ENCODE results near the gene JAK3.

The JAK3 gene

DNA sequence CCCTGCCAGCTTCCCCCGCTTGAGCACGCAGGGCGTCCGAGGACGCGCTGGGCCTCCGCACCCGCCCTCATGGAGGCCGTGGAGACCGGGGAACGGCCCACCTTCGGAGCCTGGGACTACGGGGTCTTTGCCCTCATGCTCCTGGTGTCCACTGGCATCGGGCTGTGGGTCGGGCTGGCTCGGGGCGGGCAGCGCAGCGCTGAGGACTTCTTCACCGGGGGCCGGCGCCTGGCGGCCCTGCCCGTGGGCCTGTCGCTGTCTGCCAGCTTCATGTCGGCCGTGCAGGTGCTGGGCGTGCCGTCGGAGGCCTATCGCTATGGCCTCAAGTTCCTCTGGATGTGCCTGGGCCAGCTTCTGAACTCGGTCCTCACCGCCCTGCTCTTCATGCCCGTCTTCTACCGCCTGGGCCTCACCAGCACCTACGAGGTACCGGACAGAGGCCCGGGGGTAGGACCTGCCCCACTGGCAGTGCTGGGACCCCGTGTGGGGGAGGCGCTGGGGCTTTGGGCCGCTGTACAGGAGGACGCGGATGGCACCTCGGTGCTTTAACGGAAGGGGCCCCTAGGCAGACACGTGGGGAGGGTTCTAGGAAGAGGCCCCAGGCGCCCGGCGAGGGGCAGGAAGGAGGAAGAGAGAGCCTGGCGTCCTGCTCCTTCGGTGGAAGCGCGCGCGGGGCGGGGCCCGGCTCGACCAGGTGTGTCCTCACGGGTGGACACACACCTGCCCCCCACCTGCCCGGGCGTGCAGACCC is 24.6 kb upstream of the JAK3 start:
- Histone ChIP-seq H3K27ac (ENCODE audit: low read length, poor library complexity, severe bottlenecking) (no peak overlapping the region), H2BK15ac (ENCODE audit: low read depth, poor library complexity, severe bottlenecking) (no peak overlapping the region), H2BK5ac (ENCODE audit: low read depth, low read length, poor library complexity, severe bottlenecking) (no peak overlapping the region), H3K4me2 (ENCODE audit: low read length, poor library complexity, severe bottlenecking) (no peak overlapping the region), H3K36me3 (ENCODE audit: control insufficient read depth in 1 of 2, insufficient read depth in 2 of 2, low read depth in 1 of 2, low read length in 2 of 2) (no peaks in the 10 kb centered on the region), H3K23ac (ENCODE audit: low read length in 2 of 2) (no peak overlapping the region), H2AK5ac (ENCODE audit: low read length, severe bottlenecking) (no peak overlapping the region), H2BK12ac (ENCODE audit: low read length in 2 of 2) (no peak overlapping the region), H4K8ac (ENCODE audit: low read length) (no peak overlapping the region), H2AFZ (ENCODE audit: low read depth, low read length) (no peak overlapping the region), H4K91ac (ENCODE audit: low read length) (no peak overlapping the region), H3K9ac (ENCODE audit: low read length) (no peak overlapping the region), H3K9me3 (ENCODE audit: control insufficient read depth, low read length) (no peaks in the 10 kb centered on the region), H3K27me3 (ENCODE audit: control insufficient read depth in 1 of 2, insufficient read depth in 1 of 2, low read length in 2 of 2) (peaks cover 53 to 72% of the 10 kb centered on the region in 2 experiments), H2BK120ac (ENCODE audit: low read depth, low read length) (no peak overlapping the region), H3K4ac (ENCODE audit: low read depth in 1 of 2, low read length in 2 of 2) (no peak overlapping the region), H3K18ac (ENCODE audit: low read depth in 1 of 2, low read length in 2 of 2) (no peak overlapping the region), H3K14ac (ENCODE audit: low read length in 2 of 2) (no peak overlapping the region), H3K79me1 (replicated peaks; ENCODE audit: low read length, poor library complexity, severe bottlenecking) (no peaks in the 10 kb centered on the region), H3K4me3 (ENCODE audit: insufficient read depth in 1 of 2, low read depth in 1 of 2, low read length in 2 of 2) (no peak overlapping the region), H3K4me1 (ENCODE audit: control insufficient read depth, insufficient read depth, low read depth, low read length) (peaks cover 10% of the 10 kb centered on the region)
- no peak for DNase-seq
- 89% methylated on average over 61 of the region's 61 CpGs for WGBS

DNA sequence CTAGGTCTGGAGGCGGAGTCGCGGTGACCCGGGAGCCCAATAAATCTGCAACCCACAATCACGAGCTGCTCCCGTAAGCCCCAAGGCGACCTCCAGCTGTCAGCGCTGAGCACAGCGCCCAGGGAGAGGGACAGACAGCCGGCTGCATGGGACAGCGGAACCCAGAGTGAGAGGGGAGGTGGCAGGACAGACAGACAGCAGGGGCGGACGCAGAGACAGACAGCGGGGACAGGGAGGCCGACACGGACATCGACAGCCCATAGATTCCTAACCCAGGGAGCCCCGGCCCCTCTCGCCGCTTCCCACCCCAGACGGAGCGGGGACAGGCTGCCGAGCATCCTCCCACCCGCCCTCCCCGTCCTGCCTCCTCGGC is 24.1 kb upstream of the JAK3 start, which contains the start of gene SLC5A5:
Gene SLC5A5, plus strand, starts transcription at position 68 of the 373 bp plus-strand sequence. CDS start 375 bp downstream, outside the sequence.
- Histone ChIP-seq H3K4me3 (ENCODE audit: insufficient read depth in 1 of 2, low read depth in 1 of 2, low read length in 2 of 2) (no peak within 1 kb of the TSS), H2AFZ (ENCODE audit: low read depth, low read length) (no peak within 1 kb of the TSS), H3K27ac (ENCODE audit: low read length, poor library complexity, severe bottlenecking) (no peak within 1 kb of the TSS), H3K4ac (ENCODE audit: low read depth in 1 of 2, low read length in 2 of 2) (no peak within 1 kb of the TSS), H3K36me3 (ENCODE audit: control insufficient read depth in 1 of 2, insufficient read depth in 2 of 2, low read depth in 1 of 2, low read length in 2 of 2) (no peaks in the 10 kb centered on the region), H3K18ac (ENCODE audit: low read depth in 1 of 2, low read length in 2 of 2) (no peak within 1 kb of the TSS), H3K9me3 (ENCODE audit: control insufficient read depth, low read length) (no peaks in the 10 kb centered on the region), H3K27me3 (ENCODE audit: control insufficient read depth in 1 of 2, insufficient read depth in 1 of 2, low read length in 2 of 2) (peaks cover 53 to 72% of the 10 kb centered on the region in 2 experiments), H3K14ac (ENCODE audit: low read length in 2 of 2) (no peak within 1 kb of the TSS), H4K8ac (ENCODE audit: low read length) (no peak within 1 kb of the TSS), H2BK12ac (ENCODE audit: low read length in 2 of 2) (no peak within 1 kb of the TSS), H3K79me1 (replicated peaks; ENCODE audit: low read length, poor library complexity, severe bottlenecking) (no peaks in the 10 kb centered on the region), H3K23ac (ENCODE audit: low read length in 2 of 2) (peak within 1 kb of the TSS in 1 of 2 experiments; percentile 14), H2BK15ac (ENCODE audit: low read depth, poor library complexity, severe bottlenecking) (no peak within 1 kb of the TSS), H2BK5ac (ENCODE audit: low read depth, low read length, poor library complexity, severe bottlenecking) (no peak within 1 kb of the TSS), H2BK120ac (ENCODE audit: low read depth, low read length) (no peak within 1 kb of the TSS), H3K9ac (ENCODE audit: low read length) (no peak within 1 kb of the TSS), H2AK5ac (ENCODE audit: low read length, severe bottlenecking) (no peak within 1 kb of the TSS), H4K91ac (ENCODE audit: low read length) (no peak within 1 kb of the TSS), H3K4me2 (ENCODE audit: low read length, poor library complexity, severe bottlenecking) (no peak within 1 kb of the TSS), H3K4me1 (ENCODE audit: control insufficient read depth, insufficient read depth, low read depth, low read length) (peaks cover 10% of the 10 kb centered on the region)
- no peak for DNase-seq
- WGBS, result 31% methylated on average over 13 of the region's 26 CpGs

DNA sequence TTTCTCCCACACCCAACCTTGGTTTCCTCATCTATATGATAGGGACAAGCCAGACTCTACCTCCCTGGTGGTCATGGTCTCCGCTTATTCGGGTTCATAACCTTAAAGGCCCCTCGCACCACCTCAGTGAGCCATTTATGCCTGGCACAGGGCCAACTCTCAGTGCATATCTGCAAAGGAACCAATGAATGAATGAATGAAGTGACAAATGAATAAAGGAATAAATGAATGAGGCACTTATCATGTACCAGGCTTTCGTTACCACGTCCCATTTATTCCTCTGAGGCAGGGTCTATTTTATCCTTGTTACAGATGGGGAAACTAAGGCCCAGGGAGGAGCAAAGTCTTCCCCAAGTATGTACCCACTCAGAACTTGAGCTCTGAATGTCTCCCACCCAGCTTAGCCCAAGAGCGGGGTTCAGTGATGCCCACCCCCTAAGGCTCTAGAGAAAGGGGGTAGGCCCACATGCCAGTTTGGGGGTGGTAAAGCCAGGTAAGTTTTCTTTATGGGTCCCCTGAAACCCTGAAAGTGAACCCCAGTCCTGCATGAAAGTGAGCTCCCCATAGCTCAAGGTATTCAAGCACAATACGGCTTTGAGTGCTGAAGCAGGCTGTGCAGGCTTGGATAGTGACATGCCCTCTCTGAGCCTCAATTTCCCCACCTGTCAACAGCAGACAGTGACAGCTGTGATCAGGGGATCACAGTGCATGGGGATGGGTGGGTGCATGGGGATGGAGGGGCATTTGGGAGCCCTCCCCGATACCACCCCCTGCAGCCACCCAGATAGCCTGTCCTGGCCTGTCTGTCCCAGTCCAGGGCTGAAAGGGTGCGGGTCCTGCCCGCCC is 23.5 kb upstream of the JAK3 start:
- Histone ChIP-seq H3K27me3 (ENCODE audit: control insufficient read depth in 1 of 2, insufficient read depth in 1 of 2, low read length in 2 of 2) (peaks cover 53 to 72% of the 10 kb centered on the region in 2 experiments), H3K36me3 (ENCODE audit: control insufficient read depth in 1 of 2, insufficient read depth in 2 of 2, low read depth in 1 of 2, low read length in 2 of 2) (no peaks in the 10 kb centered on the region), H3K4me1 (ENCODE audit: control insufficient read depth, insufficient read depth, low read depth, low read length) (peaks cover 10% of the 10 kb centered on the region), H2AK5ac (ENCODE audit: low read length, severe bottlenecking) (no peak overlapping the region), H2AFZ (ENCODE audit: low read depth, low read length) (no peak overlapping the region), H3K4me2 (ENCODE audit: low read length, poor library complexity, severe bottlenecking) (no peak overlapping the region), H2BK120ac (ENCODE audit: low read depth, low read length) (no peak overlapping the region), H4K8ac (ENCODE audit: low read length) (no peak overlapping the region), H3K4ac (ENCODE audit: low read depth in 1 of 2, low read length in 2 of 2) (no peak overlapping the region), H3K18ac (ENCODE audit: low read depth in 1 of 2, low read length in 2 of 2) (no peak overlapping the region), H3K4me3 (ENCODE audit: insufficient read depth in 1 of 2, low read depth in 1 of 2, low read length in 2 of 2) (no peak overlapping the region), H2BK5ac (ENCODE audit: low read depth, low read length, poor library complexity, severe bottlenecking) (no peak overlapping the region), H3K14ac (ENCODE audit: low read length in 2 of 2) (no peak overlapping the region), H3K27ac (ENCODE audit: low read length, poor library complexity, severe bottlenecking) (no peak overlapping the region), H2BK15ac (ENCODE audit: low read depth, poor library complexity, severe bottlenecking) (no peak overlapping the region), H3K79me1 (replicated peaks; ENCODE audit: low read length, poor library complexity, severe bottlenecking) (no peaks in the 10 kb centered on the region), H3K9me3 (ENCODE audit: control insufficient read depth, low read length) (no peaks in the 10 kb centered on the region), H3K23ac (ENCODE audit: low read length in 2 of 2) (peak overlapping the region in 1 of 2 experiments; percentile 14), H3K9ac (ENCODE audit: low read length) (no peak overlapping the region), H2BK12ac (ENCODE audit: low read length in 2 of 2) (no peak overlapping the region), H4K91ac (ENCODE audit: low read length) (no peak overlapping the region)
- no peak for DNase-seq
- 59% methylated on average over 9 of the region's 10 CpGs for WGBS

DNA sequence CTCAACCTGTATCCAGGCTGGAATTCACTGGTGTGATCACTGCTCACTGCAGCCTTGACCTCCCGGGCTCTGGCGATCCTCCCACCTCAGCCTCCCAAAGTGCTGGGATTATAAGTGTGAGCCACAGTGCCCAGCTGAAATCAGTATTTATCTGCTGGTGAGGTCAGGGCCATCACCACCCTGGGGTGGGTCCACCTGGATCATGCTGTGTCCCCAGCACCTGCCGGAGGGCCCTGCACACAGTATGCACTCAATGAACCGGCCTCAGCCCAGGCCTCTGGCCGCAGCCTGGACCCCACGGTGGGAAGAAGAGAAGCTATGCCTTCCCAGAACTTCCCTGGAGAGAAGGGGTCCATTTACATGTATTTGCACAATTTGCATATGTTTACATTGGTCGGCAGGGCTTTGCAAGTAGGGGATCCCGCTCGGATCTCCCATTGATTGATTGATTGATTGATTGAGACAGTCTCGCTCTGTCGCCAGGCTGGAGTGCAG is 21.4 kb upstream of the JAK3 start:
- H2AFZ ChIP-seq (ENCODE audit: low read depth, low read length), result no peak overlapping the region
- no peak overlapping the region for H2BK5ac ChIP-seq (ENCODE audit: low read depth, low read length, poor library complexity, severe bottlenecking)
- no peak overlapping the region for H3K27ac ChIP-seq (ENCODE audit: low read length, poor library complexity, severe bottlenecking)
- no peak overlapping the region for H2AK5ac ChIP-seq (ENCODE audit: low read length, severe bottlenecking)
- no peak overlapping the region for H4K91ac ChIP-seq (ENCODE audit: low read length)
- H3K79me1 ChIP-seq (replicated peaks; ENCODE audit: low read length, poor library complexity, severe bottlenecking), result no peaks in the 10 kb centered on the region
- H2BK120ac ChIP-seq (ENCODE audit: low read depth, low read length), result no peak overlapping the region
- H3K18ac ChIP-seq (ENCODE audit: low read depth in 1 of 2, low read length in 2 of 2), result no peak overlapping the region
- H3K9me3 ChIP-seq (ENCODE audit: control insufficient read depth, low read length), result no peaks in the 10 kb centered on the region
- 36% methylated on average over 11 of the region's 11 CpGs for WGBS
- H3K36me3 ChIP-seq (ENCODE audit: control insufficient read depth in 1 of 2, insufficient read depth in 2 of 2, low read depth in 1 of 2, low read length in 2 of 2), result peaks cover 17 to 19% of the 10 kb centered on the region in 2 experiments
- DNase-seq, result no peak
- peaks cover 46 to 59% of the 10 kb centered on the region in 2 experiments for H3K27me3 ChIP-seq (ENCODE audit: control insufficient read depth in 1 of 2, insufficient read depth in 1 of 2, low read length in 2 of 2)
- peak overlapping the region in 1 of 2 experiments; percentile 46 for H3K23ac ChIP-seq (ENCODE audit: low read length in 2 of 2)
- no peak overlapping the region for H3K4ac ChIP-seq (ENCODE audit: low read depth in 1 of 2, low read length in 2 of 2)
- H4K8ac ChIP-seq (ENCODE audit: low read length), result no peak overlapping the region
- H3K4me3 ChIP-seq (ENCODE audit: insufficient read depth in 1 of 2, low read depth in 1 of 2, low read length in 2 of 2), result no peak overlapping the region
- no peak overlapping the region for H2BK12ac ChIP-seq (ENCODE audit: low read length in 2 of 2)
- no peak overlapping the region for H3K14ac ChIP-seq (ENCODE audit: low read length in 2 of 2)
- no peak overlapping the region for H3K4me2 ChIP-seq (ENCODE audit: low read length, poor library complexity, severe bottlenecking)
- no peak overlapping the region for H3K9ac ChIP-seq (ENCODE audit: low read length)
- H3K4me1 ChIP-seq (ENCODE audit: control insufficient read depth, insufficient read depth, low read depth, low read length), result peaks cover 8% of the 10 kb centered on the region
- no peak overlapping the region for H2BK15ac ChIP-seq (ENCODE audit: low read depth, poor library complexity, severe bottlenecking)
